Measurements from ENCODE around the gene RRAGC. TPM values are rescaled to one million over a fixed set of nuclear protein-coding genes. Genes with fewer than 3 reads are reported as not detected.
"Not testable (repeated sequence)": the region's sequence is repeated elsewhere in the genome, so short reads cannot be mapped to it uniquely, and the experiment has no call there.

The RRAGC gene
- polyA plus RNA-seq, 3 donors = 29.8 to 41.7 (median 33.7) TPM

GRCh38 chr1:38872401-38873026, 12.9 kb upstream of the RRAGC start:
- no peak for DNase-seq (ENCODE audit: extremely low read depth in 1 of 11, low read depth in 9 of 11, low spot score in 4 of 11)

- no peak for DNase-seq (ENCODE audit: extremely low read depth in 1 of 11, low read depth in 9 of 11, low spot score in 4 of 11)
These were observed 11.4 kb upstream of the RRAGC start for GRCh38 chr1:38870996-38871395.

GRCh38 chr1:38867208-38867607, 7.6 kb upstream of the RRAGC start:
- no peak for DNase-seq (ENCODE audit: extremely low read depth in 1 of 11, low read depth in 9 of 11, low spot score in 4 of 11)

- no peak for DNase-seq (ENCODE audit: extremely low read depth in 1 of 11, low read depth in 9 of 11, low spot score in 4 of 11)
These were observed 5.6 kb upstream of the RRAGC start for GRCh38 chr1:38865112-38865715.

GRCh38 chr1:38860454-38860795, 853 bp upstream of the RRAGC start:
- DNase-seq (ENCODE audit: extremely low read depth in 1 of 11, low read depth in 9 of 11, low spot score in 4 of 11) = no peak

GRCh38 chr1:38858833-38859560, 575 bp downstream of the RRAGC start:
- DNase-seq (ENCODE audit: extremely low read depth in 1 of 11, low read depth in 9 of 11, low spot score in 4 of 11) = peak in 1 of 11 donors; percentile 17

- DNase-seq (ENCODE audit: extremely low read depth in 1 of 11, low read depth in 9 of 11, low spot score in 4 of 11) = no peak
These were observed 6.8 kb downstream of the RRAGC start for GRCh38 chr1:38852780-38853179.

- DNase-seq (ENCODE audit: extremely low read depth in 1 of 11, low read depth in 9 of 11, low spot score in 4 of 11) = no peak
These were observed 11.5 kb downstream of the RRAGC start for GRCh38 chr1:38848071-38848470.

- no peak for DNase-seq (ENCODE audit: extremely low read depth in 1 of 11, low read depth in 9 of 11, low spot score in 4 of 11)
These were observed 13.4 kb downstream of the RRAGC start for GRCh38 chr1:38846210-38846609.

- DNase-seq (ENCODE audit: extremely low read depth in 1 of 11, low read depth in 9 of 11, low spot score in 4 of 11) = not testable (repeated sequence)
These were observed 14.5 kb downstream of the RRAGC start for GRCh38 chr1:38845088-38845487.

- no peak for DNase-seq (ENCODE audit: extremely low read depth in 1 of 11, low read depth in 9 of 11, low spot score in 4 of 11)
These were observed 19.3 kb downstream of the RRAGC start for GRCh38 chr1:38840281-38840680.

GRCh38 chr1:38839363-38839762, 20.2 kb downstream of the RRAGC start:
- DNase-seq (ENCODE audit: extremely low read depth in 1 of 11, low read depth in 9 of 11, low spot score in 4 of 11) = no peak

GRCh38 chr1:38836316-38836715, 23.3 kb downstream of the RRAGC start:
- not testable (repeated sequence) for DNase-seq (ENCODE audit: extremely low read depth in 1 of 11, low read depth in 9 of 11, low spot score in 4 of 11)

GRCh38 chr1:38834937-38835827, 24.4 kb downstream of the RRAGC start:
- peak in 9 of 11 donors; percentile 76 to 86 (median 83) for DNase-seq (ENCODE audit: extremely low read depth in 1 of 11, low read depth in 9 of 11, low spot score in 4 of 11)

- no peak for DNase-seq (ENCODE audit: extremely low read depth in 1 of 11, low read depth in 9 of 11, low spot score in 4 of 11)
These were observed 25.3 kb downstream of the RRAGC start for GRCh38 chr1:38834221-38834782.

GRCh38 chr1:38833146-38833545, 26.4 kb downstream of the RRAGC start:
- DNase-seq (ENCODE audit: extremely low read depth in 1 of 11, low read depth in 9 of 11, low spot score in 4 of 11) = no peak

- no peak for DNase-seq (ENCODE audit: extremely low read depth in 1 of 11, low read depth in 9 of 11, low spot score in 4 of 11)
These were observed 27.2 kb downstream of the RRAGC start for GRCh38 chr1:38832370-38832734.

- DNase-seq (ENCODE audit: extremely low read depth in 1 of 11, low read depth in 9 of 11, low spot score in 4 of 11) = no peak
These were observed 27.7 kb downstream of the RRAGC start for GRCh38 chr1:38831731-38832369.

- no peak for DNase-seq (ENCODE audit: extremely low read depth in 1 of 11, low read depth in 9 of 11, low spot score in 4 of 11)
These were observed 30.2 kb downstream of the RRAGC start for GRCh38 chr1:38829368-38829767.
